HG03095 (cell line): ENCODE measurements around the gene MMP3.

Source experiments
- ATAC-seq: cut with Tn5 transposase; IDR thresholded peaks from one replicate; pipeline ENCODE4 v1.9.1; 2021; ENCODE audit warnings: moderate library complexity; ENCODE audit not compliant: unreplicated experiment

Gene MMP3

GRCh38 chr11:102792604-102793003 lies 50.8 kb downstream of the MMP3 start:
- ATAC-seq, result no peak

- ATAC-seq, result no peak
Measured at GRCh38 chr11:102791271-102792036, 52.0 kb downstream of the MMP3 start.

GRCh38 chr11:102788334-102788995 lies 54.9 kb downstream of the MMP3 start:
- ATAC-seq, result no peak
